ENCODE results near the gene ATP8A1. TPM values are rescaled to one million over a fixed set of nuclear protein-coding genes. Genes with fewer than 3 reads are reported as not detected.

Gene ATP8A1
- total RNA-seq, 2 donors from 2014 or later = 18.6 to 74.0 TPM

DNA sequence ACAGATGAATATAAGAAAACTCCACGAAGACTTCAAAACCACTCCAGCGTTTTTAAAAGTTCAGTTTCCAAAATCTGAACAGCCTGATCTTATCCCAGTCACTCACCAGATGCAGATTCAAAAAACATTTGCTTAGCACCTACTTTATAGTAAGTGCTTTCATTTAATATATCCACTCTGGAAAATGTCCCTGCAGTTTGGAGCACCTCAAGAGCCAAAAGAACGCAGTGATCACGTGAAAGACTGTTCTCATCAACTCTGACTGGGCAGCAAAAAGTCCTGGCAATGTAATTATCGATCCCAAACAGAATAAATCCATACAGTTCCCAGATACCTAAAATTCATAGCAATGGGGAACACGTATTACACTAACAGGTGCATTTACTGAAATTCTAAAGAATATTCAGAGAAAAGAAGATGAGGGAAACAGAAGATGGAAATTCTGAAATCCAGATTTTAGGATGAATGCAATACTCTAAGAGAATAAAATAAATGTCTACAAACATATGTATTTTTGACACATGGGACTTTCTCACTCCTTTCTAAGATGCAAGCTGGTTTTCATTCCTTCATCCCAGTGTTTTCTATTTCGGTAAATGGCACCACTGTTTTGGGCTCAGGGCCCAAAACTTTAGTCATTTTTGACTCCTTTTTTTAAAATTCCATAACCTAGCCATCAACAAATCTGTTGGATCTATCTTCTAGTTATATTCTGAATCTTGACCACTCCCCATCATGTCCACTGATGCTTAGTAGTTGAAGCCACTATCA, 13.9 kb downstream of the ATP8A1 start:
- no peaks in the 10 kb centered on the region for H3K36me3 ChIP-seq
- no peak overlapping the region for H3K27ac ChIP-seq
- no peaks in the 10 kb centered on the region for H3K9me3 ChIP-seq
- H3K4me3 ChIP-seq = no peak overlapping the region
- intact Hi-C loops (cut with DNase I) = no loop called here
- H3K27me3 ChIP-seq (replicated peaks; ENCODE audit: insufficient read depth) = no peaks in the 10 kb centered on the region
- no peak for DNase-seq (ENCODE audit: low spot score)
- 91% methylated on average over 7 of the region's 7 CpGs for WGBS
- no peak for TF ChIP-seq POLR2A (IDR thresholded peaks at IDR 0.05)
- TF ChIP-seq, protein P1, sequence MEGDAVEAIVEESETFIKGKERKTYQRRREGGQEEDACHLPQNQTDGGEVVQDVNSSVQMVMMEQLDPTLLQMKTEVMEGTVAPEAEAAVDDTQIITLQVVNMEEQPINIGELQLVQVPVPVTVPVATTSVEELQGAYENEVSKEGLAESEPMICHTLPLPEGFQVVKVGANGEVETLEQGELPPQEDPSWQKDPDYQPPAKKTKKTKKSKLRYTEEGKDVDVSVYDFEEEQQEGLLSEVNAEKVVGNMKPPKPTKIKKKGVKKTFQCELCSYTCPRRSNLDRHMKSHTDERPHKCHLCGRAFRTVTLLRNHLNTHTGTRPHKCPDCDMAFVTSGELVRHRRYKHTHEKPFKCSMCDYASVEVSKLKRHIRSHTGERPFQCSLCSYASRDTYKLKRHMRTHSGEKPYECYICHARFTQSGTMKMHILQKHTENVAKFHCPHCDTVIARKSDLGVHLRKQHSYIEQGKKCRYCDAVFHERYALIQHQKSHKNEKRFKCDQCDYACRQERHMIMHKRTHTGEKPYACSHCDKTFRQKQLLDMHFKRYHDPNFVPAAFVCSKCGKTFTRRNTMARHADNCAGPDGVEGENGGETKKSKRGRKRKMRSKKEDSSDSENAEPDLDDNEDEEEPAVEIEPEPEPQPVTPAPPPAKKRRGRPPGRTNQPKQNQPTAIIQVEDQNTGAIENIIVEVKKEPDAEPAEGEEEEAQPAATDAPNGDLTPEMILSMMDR (IDR thresholded peaks at IDR 0.05) = no peak
- no peak for TF ChIP-seq POLR2AphosphoS5 (IDR thresholded peaks at IDR 0.05)
- no peaks in the 10 kb centered on the region for H3K4me1 ChIP-seq (replicated peaks)

DNA sequence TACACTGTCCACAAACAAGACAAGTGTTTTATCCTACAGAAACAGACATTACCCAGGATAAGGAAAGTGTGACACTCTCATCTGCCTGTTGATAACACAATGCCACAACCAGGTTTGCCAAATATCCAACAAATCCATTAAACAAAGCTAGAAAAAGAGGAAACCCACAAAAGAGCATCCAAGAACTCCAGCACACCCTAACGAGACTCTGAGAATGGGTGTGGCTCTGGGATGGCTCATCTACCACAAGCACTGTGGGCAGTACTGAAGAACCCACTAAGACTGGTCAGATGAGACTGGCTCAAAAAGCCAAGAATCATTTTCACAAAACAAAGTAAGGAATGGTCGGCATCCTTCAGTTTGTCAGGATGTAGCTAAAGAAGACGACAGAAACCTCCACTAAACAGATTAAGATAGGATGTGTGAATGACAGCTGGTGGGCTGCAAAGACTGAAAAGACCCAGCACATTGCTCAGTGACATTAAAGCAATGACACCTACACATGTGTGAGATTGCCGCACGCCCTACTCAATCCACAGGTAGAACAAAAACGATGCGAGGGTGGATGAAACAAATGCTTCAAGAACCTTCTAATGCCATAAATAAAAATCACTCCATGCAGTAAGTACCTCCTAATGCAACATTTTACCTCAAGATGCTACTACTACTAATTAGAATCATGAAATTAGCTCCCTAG, 14.7 kb downstream of the ATP8A1 start:
- TF ChIP-seq, protein P1 (IDR thresholded peaks at IDR 0.05) = no peak
- TF ChIP-seq POLR2AphosphoS5 (IDR thresholded peaks at IDR 0.05) = no peak
- TF ChIP-seq POLR2A (IDR thresholded peaks at IDR 0.05) = no peak
- 91% methylated on average over 7 of the region's 7 CpGs for WGBS
- intact Hi-C loops (cut with DNase I) = no loop called here
- DNase-seq (ENCODE audit: low spot score) = no peak
- Histone ChIP-seq H3K9me3 (no peaks in the 10 kb centered on the region), H3K4me3 (no peak overlapping the region), H3K4me1 (replicated peaks) (no peaks in the 10 kb centered on the region), H3K36me3 (no peaks in the 10 kb centered on the region), H3K27ac (no peak overlapping the region), H3K27me3 (replicated peaks; ENCODE audit: insufficient read depth) (no peaks in the 10 kb centered on the region)

DNA sequence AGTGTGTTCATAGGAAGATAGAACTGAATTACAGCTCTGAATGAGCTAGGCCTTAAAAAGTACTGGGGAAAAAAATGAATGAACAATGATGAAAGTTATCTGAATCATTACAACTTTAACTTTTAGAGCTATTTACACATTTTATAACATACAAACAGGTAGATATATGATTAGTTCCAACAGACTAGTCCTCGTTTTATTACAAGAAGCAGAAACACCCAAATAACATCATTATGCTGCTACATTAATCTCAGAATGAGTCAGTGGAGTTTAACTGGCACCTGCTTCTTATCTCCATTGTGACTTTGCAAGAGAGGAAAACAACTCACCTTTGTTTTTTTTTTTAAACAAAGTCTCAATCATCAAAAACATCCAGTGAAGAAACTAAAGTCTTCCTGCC, 15.2 kb downstream of the ATP8A1 start:
- no peak for DNase-seq (ENCODE audit: low spot score)
- Histone ChIP-seq H3K9me3 (no peaks in the 10 kb centered on the region), H3K27ac (no peak overlapping the region), H3K4me3 (no peak overlapping the region), H3K36me3 (no peaks in the 10 kb centered on the region), H3K27me3 (replicated peaks; ENCODE audit: insufficient read depth) (no peaks in the 10 kb centered on the region), H3K4me1 (replicated peaks) (no peaks in the 10 kb centered on the region)
- WGBS = 86% methylated on average over 1 of the region's 1 CpG
- intact Hi-C loops (cut with DNase I) = no loop called here
- TF ChIP-seq POLR2AphosphoS5 (IDR thresholded peaks at IDR 0.05) = no peak
- no peak for TF ChIP-seq POLR2A (IDR thresholded peaks at IDR 0.05)
- TF ChIP-seq, protein P1 (IDR thresholded peaks at IDR 0.05) = no peak

DNA sequence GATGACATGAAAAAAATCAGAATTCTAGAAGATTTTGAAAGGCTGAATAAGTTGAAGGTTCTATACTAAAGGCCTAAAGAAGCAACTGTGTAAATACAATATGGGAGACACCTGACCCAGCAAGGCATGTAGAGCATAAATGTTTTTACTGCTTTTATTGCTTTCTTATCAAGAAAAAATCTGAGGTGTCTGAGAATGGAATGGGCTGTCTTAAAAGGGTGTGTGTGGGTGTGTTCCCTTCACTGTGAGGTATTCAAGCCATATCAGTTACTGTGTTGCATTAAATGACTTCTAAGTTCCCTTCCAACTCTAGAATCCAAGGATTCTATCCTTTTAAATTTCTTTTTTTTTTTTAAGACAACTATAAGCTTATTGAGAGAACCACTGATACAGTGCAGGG, 15.7 kb downstream of the ATP8A1 start:
- Histone ChIP-seq H3K4me3 (no peak overlapping the region), H3K27ac (no peak overlapping the region), H3K27me3 (replicated peaks; ENCODE audit: insufficient read depth) (no peaks in the 10 kb centered on the region), H3K4me1 (replicated peaks) (no peaks in the 10 kb centered on the region), H3K9me3 (no peaks in the 10 kb centered on the region), H3K36me3 (no peaks in the 10 kb centered on the region)
- intact Hi-C loops (cut with DNase I) = no loop called here
- no peak for TF ChIP-seq POLR2A (IDR thresholded peaks at IDR 0.05)
- TF ChIP-seq POLR2AphosphoS5 (IDR thresholded peaks at IDR 0.05) = no peak
- TF ChIP-seq, protein P1 (IDR thresholded peaks at IDR 0.05) = no peak
- no peak for DNase-seq (ENCODE audit: low spot score)

DNA sequence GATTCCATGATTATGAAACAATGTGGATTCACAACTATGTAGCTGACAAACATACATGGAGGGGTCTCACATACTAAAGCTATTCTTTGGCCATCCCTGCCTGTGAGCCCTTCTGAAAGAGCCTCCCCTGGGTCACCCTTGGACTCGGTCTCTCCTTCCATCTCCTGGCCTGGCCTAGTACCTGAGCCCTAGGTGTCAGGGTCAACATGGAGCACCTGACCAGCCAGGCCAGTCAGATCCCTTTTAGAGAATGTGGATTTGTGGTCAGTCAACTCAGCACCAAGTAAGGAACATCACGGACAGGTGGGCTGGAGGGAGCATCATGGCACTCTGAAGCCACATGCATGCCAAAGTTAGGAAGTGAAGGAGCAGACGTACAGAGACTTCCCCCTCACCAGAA, 16.3 kb downstream of the ATP8A1 start:
- intact Hi-C loops (cut with DNase I) = no loop called here

More for the DNA sequence above, 16.3 kb downstream of the ATP8A1 start:
- Histone ChIP-seq H3K4me1 (replicated peaks) (no peaks in the 10 kb centered on the region), H3K4me3 (no peak overlapping the region), H3K27ac (no peak overlapping the region), H3K9me3 (no peaks in the 10 kb centered on the region), H3K27me3 (replicated peaks; ENCODE audit: insufficient read depth) (no peaks in the 10 kb centered on the region), H3K36me3 (no peaks in the 10 kb centered on the region)
- TF ChIP-seq, protein P1 (IDR thresholded peaks at IDR 0.05) = no peak
- no peak for TF ChIP-seq POLR2A (IDR thresholded peaks at IDR 0.05)
- no peak for TF ChIP-seq POLR2AphosphoS5 (IDR thresholded peaks at IDR 0.05)
- 80% methylated on average over 3 of the region's 3 CpGs for WGBS
- DNase-seq (ENCODE audit: low spot score) = no peak

Measured in prostate gland (tissue), 2 donors.